ENCODE data around the gene HERC3. TPM values are rescaled to one million over a fixed set of nuclear protein-coding genes. Genes with fewer than 3 reads are reported as not detected.

HERC3 gene
- total RNA-seq, 2 experiments from 2014 or later, result 59.7 to 66.4 TPM

DNA sequence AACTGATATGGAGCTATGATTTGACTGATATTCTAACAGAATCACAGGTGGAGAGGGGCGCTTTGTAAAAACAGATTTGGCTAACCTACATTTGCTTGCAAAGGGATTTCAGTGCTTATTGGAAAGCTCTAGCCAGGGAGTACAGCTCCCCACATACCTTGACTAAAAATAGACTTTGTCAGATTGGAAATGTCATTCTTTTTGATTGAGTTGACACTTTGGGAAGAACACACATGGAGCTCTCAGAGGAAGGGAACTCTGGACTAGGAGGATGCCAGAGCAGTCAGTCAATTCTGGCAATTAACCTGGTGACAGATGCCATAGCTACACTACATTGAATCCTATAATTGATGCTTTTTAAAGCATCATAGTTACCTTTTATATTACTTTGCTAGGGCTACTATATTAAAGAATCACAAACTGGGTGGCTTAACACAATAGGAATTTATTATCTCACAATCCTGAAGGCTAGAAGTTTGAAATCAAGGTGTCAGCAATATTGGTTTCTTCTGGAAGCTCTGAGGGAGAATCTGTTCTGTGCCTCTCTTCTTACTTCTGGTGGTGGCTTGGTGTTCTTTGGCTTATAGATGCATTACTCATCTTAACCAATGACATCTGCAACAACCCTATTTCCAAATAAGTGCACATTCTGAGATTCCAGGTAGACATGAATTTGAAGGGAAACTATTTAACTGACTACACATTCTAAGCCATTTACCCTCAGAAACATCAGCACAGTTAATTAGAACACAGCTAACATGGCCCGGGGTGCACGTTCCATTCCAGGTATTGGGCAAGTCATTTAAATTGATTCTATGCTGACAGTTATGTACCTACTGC is 8.4 kb upstream of the HERC3 start:
- no peaks in the 10 kb centered on the region for H3K36me3 Mint-ChIP-seq (ENCODE audit: low read depth)
- no peak overlapping the region for H3K4me3 Mint-ChIP-seq
- ATAC-seq (no peak), DNase-seq (no peak)
- no peaks in the 10 kb centered on the region for H3K9me3 Mint-ChIP-seq
- ChIA-PET CTCF (interaction anchor here (1.2 to 1.9 kb wide), 3 partner anchors 8 to 75 kb away, joined by 3 to 8 read pairs (median 4); no protein-coding TSS in a partner anchor), POLR2A (interaction anchor here (0.6 to 1.0 kb wide), 2 partner anchors 9 to 127 kb away, joined by 3 to 5 read pairs; partner anchors contain the start of gene HERC5)
- intact Hi-C loops (cut with micrococcal nuclease), result no loop called here
- H3K27me3 Mint-ChIP-seq, result no peaks in the 10 kb centered on the region
- no peak overlapping the region for H3K27ac Mint-ChIP-seq
- peaks cover 7% of the 10 kb centered on the region for H3K4me1 Mint-ChIP-seq (ENCODE audit: low read depth)
- no peak for TF ChIP-seq CTCF (IDR thresholded peaks at IDR 0.05)

GRCh38 chr4:88584471-88584900 is 7.8 kb upstream of the HERC3 start:
- intact Hi-C loops (cut with micrococcal nuclease), result no loop called here
- no peak overlapping the region for H3K27ac Mint-ChIP-seq
- peaks cover 7% of the 10 kb centered on the region for H3K4me1 Mint-ChIP-seq (ENCODE audit: low read depth)
- DNase-seq, result no peak
- no peaks in the 10 kb centered on the region for H3K36me3 Mint-ChIP-seq (ENCODE audit: low read depth)
- TF ChIP-seq CTCF (IDR thresholded peaks at IDR 0.05), result no peak
- H3K4me3 Mint-ChIP-seq, result no peak overlapping the region
- H3K27me3 Mint-ChIP-seq, result no peaks in the 10 kb centered on the region
- no peaks in the 10 kb centered on the region for H3K9me3 Mint-ChIP-seq
- ATAC-seq, result no peak
- ChIA-PET CTCF (interaction anchor here (1.2 to 1.9 kb wide), 3 partner anchors 8 to 75 kb away, joined by 3 to 8 read pairs (median 4); no protein-coding TSS in a partner anchor), POLR2A (no interaction called here)

DNA sequence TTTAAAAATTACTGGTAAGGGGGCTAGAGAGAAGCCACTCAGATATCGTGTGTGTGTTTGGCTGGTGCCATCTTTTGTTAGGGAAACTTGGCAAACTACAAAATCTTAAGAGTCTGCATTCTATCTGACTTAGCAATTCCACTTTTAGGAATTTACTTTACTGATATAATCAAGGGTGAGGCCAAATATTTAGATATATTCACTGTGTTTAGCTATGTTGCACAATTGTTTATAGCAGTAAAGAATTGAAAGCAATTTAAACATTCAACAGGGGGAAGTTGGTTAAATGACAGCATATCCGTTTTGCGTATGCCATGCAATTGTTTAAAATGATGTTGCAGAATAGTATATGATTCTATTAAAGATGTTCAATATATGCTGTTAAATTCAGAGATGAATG is 6.4 kb upstream of the HERC3 start:
- intact Hi-C loops (cut with micrococcal nuclease), result no loop called here
- DNase-seq (no peak), ATAC-seq (no peak)
- CTCF ChIA-PET, result interaction anchor here (1.5 kb wide), 1 partner anchor 10 kb away, joined by 3 read pairs; no protein-coding TSS in a partner anchor
- peaks cover 8% of the 10 kb centered on the region for H3K4me1 Mint-ChIP-seq (ENCODE audit: low read depth)
- H3K27ac Mint-ChIP-seq, result no peak overlapping the region
- H3K9me3 Mint-ChIP-seq, result no peaks in the 10 kb centered on the region
- POLR2A ChIA-PET, result no interaction called here
- H3K27me3 Mint-ChIP-seq, result peaks cover 2% of the 10 kb centered on the region
- H3K4me3 Mint-ChIP-seq, result no peak overlapping the region
- no peaks in the 10 kb centered on the region for H3K36me3 Mint-ChIP-seq (ENCODE audit: low read depth)
- TF ChIP-seq CTCF (IDR thresholded peaks at IDR 0.05), result no peak

GRCh38 chr4:88587306-88587705 is 5.0 kb upstream of the HERC3 start:
- TF ChIP-seq CTCF (IDR thresholded peaks at IDR 0.05), result no peak
- Mint-ChIP-seq H3K27ac (no peak overlapping the region), H3K27me3 (peaks cover 2% of the 10 kb centered on the region), H3K9me3 (no peaks in the 10 kb centered on the region), H3K4me1 (ENCODE audit: low read depth) (peaks cover 15% of the 10 kb centered on the region), H3K36me3 (ENCODE audit: low read depth) (peaks cover 3% of the 10 kb centered on the region), H3K4me3 (no peak overlapping the region)
- ChIA-PET POLR2A (no interaction called here), CTCF (interaction anchor here (0.9 kb wide), 2 partner anchors 72 kb away, joined by 3 read pairs; no protein-coding TSS in a partner anchor)
- no peak for DNase-seq
- intact Hi-C loops (cut with micrococcal nuclease), result no loop called here
- no peak for ATAC-seq
